Stimulated activated CD8-positive, alpha-beta memory T cell treated with anti-CD3 and anti-CD28 coated beads, Interleukin-7, amount 100 ng/mL, for 4 hours (primary cell): ENCODE data around the gene OSBPL1A.

Experiments
- DNase-seq, 2 donors: peaks; one replicate each; pipeline ENCODE4 v3.0.0-alpha.2; 2020; ENCODE audit warnings: low read depth in 2 of 2

OSBPL1A gene

GRCh38 chr18:24341361-24341760, 56.3 kb downstream of the OSBPL1A start:
- DNase-seq = no peak

GRCh38 chr18:24333084-24333483, 64.5 kb downstream of the OSBPL1A start:
- DNase-seq = no peak

GRCh38 chr18:24326211-24326610, 71.4 kb downstream of the OSBPL1A start:
- DNase-seq = no peak

- DNase-seq = no peak
Measured at GRCh38 chr18:24322584-24323136, 75.0 kb downstream of the OSBPL1A start.

GRCh38 chr18:24321071-24321470, 76.6 kb downstream of the OSBPL1A start:
- DNase-seq = no peak

- no peak for DNase-seq
Measured at GRCh38 chr18:24319757-24320156, 77.9 kb downstream of the OSBPL1A start.

GRCh38 chr18:24317370-24317769, 80.3 kb downstream of the OSBPL1A start:
- no peak for DNase-seq

- DNase-seq = no peak
Measured at GRCh38 chr18:24315170-24315569, 82.5 kb downstream of the OSBPL1A start.

- no peak for DNase-seq
Measured at GRCh38 chr18:24306201-24306600, 91.4 kb downstream of the OSBPL1A start.

GRCh38 chr18:24300703-24301102, 96.9 kb downstream of the OSBPL1A start:
- DNase-seq = no peak

GRCh38 chr18:24296276-24296675, 101.3 kb downstream of the OSBPL1A start:
- DNase-seq = no peak

- DNase-seq = no peak
Measured at GRCh38 chr18:24293254-24293653, 104.4 kb downstream of the OSBPL1A start.

GRCh38 chr18:24278591-24278990, 119.0 kb downstream of the OSBPL1A start:
- DNase-seq = no peak

- DNase-seq = no peak
Measured at GRCh38 chr18:24277516-24278195, 120.0 kb downstream of the OSBPL1A start.

- no peak for DNase-seq
Measured at GRCh38 chr18:24276994-24277393, 120.6 kb downstream of the OSBPL1A start.

- no peak for DNase-seq
Measured at GRCh38 chr18:24274837-24275236, 122.8 kb downstream of the OSBPL1A start.

GRCh38 chr18:24273596-24273995, 124.0 kb downstream of the OSBPL1A start:
- DNase-seq = no peak

GRCh38 chr18:24272229-24272525, 125.4 kb downstream of the OSBPL1A start:
- DNase-seq = no peak

- no peak for DNase-seq
Measured at GRCh38 chr18:24271381-24272228, 126.0 kb downstream of the OSBPL1A start.

GRCh38 chr18:24270937-24271380, 126.7 kb downstream of the OSBPL1A start:
- DNase-seq = no peak

- no peak for DNase-seq
Measured at GRCh38 chr18:24270358-24270936, 127.2 kb downstream of the OSBPL1A start.

- DNase-seq = no peak
Measured at GRCh38 chr18:24268784-24269550, 128.7 kb downstream of the OSBPL1A start.
